OCI-LY7 (cell line): ENCODE measurements around the gene BCLAF1. TPM values are rescaled to one million over a fixed set of nuclear protein-coding genes. Genes with fewer than 3 reads are reported as not detected.

Experiments
- BruUV-seq: library from RNA; stranded (reverse); fragments of 400-500 nt; replicated peaks from 2 replicates; lab custom pipeline; 2021; lab: Mats Ljungman, UMichigan
- CTCF ChIA-PET: fragments of 300-600 bp; sonication (Branson Sonifier 250); formaldehyde crosslinking; loops from one replicate; lab custom pipeline; 2022; ENCODE audit warnings: antibody characterized with exemption; ENCODE audit not compliant: unreplicated experiment; lab: Charles Lee
- POLR2A ChIA-PET: fragments of 300-600 bp; sonication (Branson Sonifier 250); formaldehyde crosslinking; loops from one replicate; lab custom pipeline; 2022; ENCODE audit warnings: antibody characterized with exemption; lab: Charles Lee
- DNase-seq: peaks from one replicate; pipeline ENCODE4 v3.0.0-alpha.2; 2015; ENCODE audit warnings: low spot score
- H2AFZ ChIP-seq: fragments of 200-600 bp; sonication (generic), shearing (Covaris generic); 2 replicates; pipeline ENCODE4 v1.6.1; 2014; ENCODE audit warnings: mild to moderate bottlenecking, antibody characterized with exemption, low read length, moderate library complexity
- H3K27ac ChIP-seq: fragments of 200-600 bp; sonication (generic); 2 replicates; pipeline ENCODE4 v1.5.1; 2014; ENCODE audit warnings: mixed run types, low read depth, mild to moderate bottlenecking, moderate library complexity, low read length, inconsistent platforms; ENCODE audit not compliant: poor library complexity, severe bottlenecking
- H3K36me3 ChIP-seq: fragments of 200-600 bp; sonication (generic); 2 replicates; pipeline ENCODE4 v1.6.1; 2014; ENCODE audit warnings: mild to moderate bottlenecking, antibody characterized with exemption, low read length, moderate library complexity, mixed read lengths; ENCODE audit not compliant: insufficient read depth
- H3K4me1 ChIP-seq: fragments of 200-600 bp; sonication (generic); 2 replicates; pipeline ENCODE4 v1.5.1; 2014; ENCODE audit warnings: mild to moderate bottlenecking, low read length; ENCODE audit not compliant: insufficient read depth, poor library complexity, severe bottlenecking
- H3K4me2 ChIP-seq: fragments of 200-600 bp; sonication (generic); 2 replicates; pipeline ENCODE4 v1.6.1; 2014; ENCODE audit warnings: mild to moderate bottlenecking, low read length
- H3K4me3 ChIP-seq: fragments of 200-600 bp; sonication (generic); 2 replicates; pipeline ENCODE4 v1.5.1; 2014; ENCODE audit warnings: mild to moderate bottlenecking, low read depth, low read length; ENCODE audit not compliant: poor library complexity, severe bottlenecking
- H3K79me2 ChIP-seq: fragments of 200-600 bp; sonication (generic); 2 replicates; pipeline ENCODE4 v1.6.1; 2016; ENCODE audit warnings: low read depth, mild to moderate bottlenecking, low read length, moderate library complexity, mixed read lengths; ENCODE audit not compliant: insufficient read depth
- H3K9me2 ChIP-seq: fragments of 200-600 bp; sonication (generic); 2 replicates; pipeline ENCODE4 v1.6.1; 2016; ENCODE audit warnings: mild to moderate bottlenecking, low read length, mixed read lengths; ENCODE audit not compliant: insufficient read depth
- H3K9me3 ChIP-seq: fragments of 200-600 bp; sonication (generic); 2 replicates; pipeline ENCODE4 v1.6.1; 2014; ENCODE audit warnings: mild to moderate bottlenecking, mixed run types, low read length, mixed read lengths
- H4K20me1 ChIP-seq: fragments of 200-600 bp; sonication (generic); 2 replicates; pipeline ENCODE4 v1.6.1; 2014; ENCODE audit warnings: mild to moderate bottlenecking, antibody characterized with exemption, low read length, moderate library complexity, mixed read lengths; ENCODE audit not compliant: insufficient read depth
- CTCF ChIP-seq: fragments of 200-600 bp; sonication (generic); conservative IDR thresholded peaks from 2 replicates; pipeline ENCODE4 v1.5.1; 2014; ENCODE audit warnings: mild to moderate bottlenecking, antibody characterized with exemption, low read length, moderate library complexity, mixed read lengths
- EZH2phosphoT487 ChIP-seq: fragments of 200-600 bp; sonication (generic); IDR thresholded peaks from 2 replicates; pipeline ENCODE4 v1.6.1; 2018; ENCODE audit warnings: low read depth, borderline replicate concordance, mild to moderate bottlenecking, mixed run types, antibody characterized with exemption, low read length, moderate library complexity, mixed read lengths
- intact Hi-C: fragments of 100-400 bp; cut with micrococcal nuclease; formaldehyde crosslinking; loops from one replicate; pipeline ENCODE4 v1.10.0; 2022; ENCODE audit not compliant: unreplicated experiment
- total RNA-seq, 2 experiments: library from RNA; depleted of rRNA in 1 of 2; stranded (reverse); fragments of >200 nt in 1 of 2; shearing (Covaris generic) in 1 of 2; gene quantifications; 2 replicates each; pipeline ENCODE4 v1.2.3, GENCODE V29; 2014 to 2022

Gene BCLAF1
- total RNA-seq, 2 experiments from 2014 or later, result 130 to 186 TPM

- POLR2A ChIA-PET, result no interaction called here
- no peak for TF ChIP-seq EZH2phosphoT487
- TF ChIP-seq CTCF, result peak; percentile 52
- no peak overlapping the region for H2AFZ ChIP-seq
- no peak overlapping the region for H3K4me2 ChIP-seq
- no peaks in the 10 kb centered on the region for H3K79me2 ChIP-seq
- no peaks in the 10 kb centered on the region for H4K20me1 ChIP-seq
- H3K36me3 ChIP-seq, result no peaks in the 10 kb centered on the region
- no peak overlapping the region for H3K27ac ChIP-seq
- no peaks in the 10 kb centered on the region for H3K4me1 ChIP-seq
- CTCF ChIA-PET, result no interaction called here
- H3K4me3 ChIP-seq, result no peak overlapping the region
- no peaks in the 10 kb centered on the region for H3K9me2 ChIP-seq
- BruUV-seq, result no TSS peak
- no peaks in the 10 kb centered on the region for H3K9me3 ChIP-seq
- no peak for DNase-seq
- intact Hi-C loops, result no loop called here
These were observed 45.2 kb upstream of the BCLAF1 start for GRCh38 chr6:136334853-136335252.

- intact Hi-C loops, result no loop called here
- Histone ChIP-seq H3K4me3 (no peak overlapping the region), H4K20me1 (no peaks in the 10 kb centered on the region), H3K27ac (no peak overlapping the region), H3K9me3 (no peaks in the 10 kb centered on the region), H3K36me3 (no peaks in the 10 kb centered on the region), H2AFZ (no peak overlapping the region), H3K4me2 (no peak overlapping the region), H3K4me1 (no peaks in the 10 kb centered on the region), H3K9me2 (no peaks in the 10 kb centered on the region), H3K79me2 (no peaks in the 10 kb centered on the region)
- TF ChIP-seq EZH2phosphoT487, result no peak
- TF ChIP-seq CTCF, result no peak
- ChIA-PET POLR2A (no interaction called here), CTCF (no interaction called here)
- BruUV-seq, result no TSS peak
- DNase-seq, result no peak
These were observed 44.8 kb upstream of the BCLAF1 start for GRCh38 chr6:136334465-136334846.

- H3K9me3 ChIP-seq, result no peaks in the 10 kb centered on the region
- H3K36me3 ChIP-seq, result no peaks in the 10 kb centered on the region
- no peak overlapping the region for H3K27ac ChIP-seq
- no peak for TF ChIP-seq EZH2phosphoT487
- no peak for TF ChIP-seq CTCF
- no peak overlapping the region for H3K4me3 ChIP-seq
- no TSS peak for BruUV-seq
- H2AFZ ChIP-seq, result no peak overlapping the region
- no peaks in the 10 kb centered on the region for H3K79me2 ChIP-seq
- H4K20me1 ChIP-seq, result no peaks in the 10 kb centered on the region
- CTCF ChIA-PET, result no interaction called here
- no peaks in the 10 kb centered on the region for H3K9me2 ChIP-seq
- no peaks in the 10 kb centered on the region for H3K4me1 ChIP-seq
- intact Hi-C loops, result no loop called here
- POLR2A ChIA-PET, result interaction anchor here (0.6 to 1.5 kb wide), 2 partner anchors 44 to 499 kb away, joined by 3 to 6 read pairs; partner anchors contain the start of gene BCLAF1
- DNase-seq, result no peak
- no peak overlapping the region for H3K4me2 ChIP-seq
These were observed 44.3 kb upstream of the BCLAF1 start for GRCh38 chr6:136333824-136334464.
